Glomerular endothelial cell (primary cell): ENCODE results near the gene COMMD9. TPM values are rescaled to one million over a fixed set of nuclear protein-coding genes. Genes with fewer than 3 reads are reported as not detected.

ENCODE experiments used
- DNase-seq: peaks from one replicate; pipeline ENCODE4 v3.0.0-alpha.2; 2011; ENCODE audit warnings: low read depth, low spot score; ENCODE audit errors: extremely low read depth
- total RNA-seq: library from RNA; depleted of rRNA; stranded (reverse); fragments of >200 nt; gene quantifications from 2 replicates; pipeline ENCODE4 v1.2.3, GENCODE V29; 2015

COMMD9 gene
- total RNA-seq, 1 donor from 2014 or later = 62.6 TPM

DNA sequence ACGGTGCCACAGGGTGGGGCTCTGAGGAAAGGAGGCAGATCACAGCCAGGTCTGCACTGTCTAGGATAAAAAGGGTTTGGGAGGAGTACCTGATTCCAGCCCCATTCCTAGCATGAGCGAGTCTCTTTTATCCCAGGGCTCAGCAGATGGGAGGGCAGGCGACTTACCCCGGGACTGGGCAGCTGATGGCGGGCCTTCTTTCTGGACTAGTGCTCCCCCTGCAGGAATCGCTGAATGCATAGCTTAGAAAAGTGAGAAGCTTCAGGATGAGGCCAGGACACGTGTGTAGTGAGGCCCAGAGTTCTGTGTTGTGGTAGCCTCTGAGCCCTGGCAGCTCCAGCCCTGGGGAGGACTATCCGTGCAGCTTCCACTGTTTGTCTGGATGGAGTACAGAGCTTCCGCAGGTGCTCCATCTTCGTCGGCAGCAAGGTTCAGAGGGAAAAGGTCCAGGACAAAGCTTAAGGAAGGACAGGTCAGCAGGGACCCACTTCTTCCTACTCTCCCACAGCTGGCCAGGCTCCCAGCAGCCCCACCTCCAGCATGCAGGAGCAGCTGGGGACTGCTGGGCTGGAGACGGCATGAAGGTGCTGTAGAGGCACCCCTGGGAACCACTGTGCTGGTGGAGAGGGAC lies 30.4 kb downstream of the COMMD9 start:
- peak; percentile 34 for DNase-seq

DNA sequence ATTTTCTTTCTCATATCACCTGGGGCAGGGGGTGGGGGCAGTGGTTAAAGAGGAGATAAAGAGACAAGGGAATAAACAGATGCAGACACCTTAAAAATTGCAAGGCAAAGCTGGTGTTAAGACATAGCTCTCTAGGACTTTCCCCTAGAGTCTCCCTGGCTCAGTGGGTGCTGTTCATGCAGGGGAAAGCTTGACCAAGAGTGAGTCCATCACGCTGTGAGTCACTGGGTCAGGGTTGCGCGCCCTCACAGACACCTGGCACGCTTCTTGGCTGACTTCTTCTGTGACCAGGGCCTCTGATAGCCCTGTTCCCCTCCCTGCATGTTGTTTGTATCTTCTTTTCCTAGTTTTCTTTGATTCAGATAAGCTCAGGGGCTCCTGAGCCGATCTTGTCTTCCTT lies 31.9 kb downstream of the COMMD9 start:
- DNase-seq = no peak

DNA sequence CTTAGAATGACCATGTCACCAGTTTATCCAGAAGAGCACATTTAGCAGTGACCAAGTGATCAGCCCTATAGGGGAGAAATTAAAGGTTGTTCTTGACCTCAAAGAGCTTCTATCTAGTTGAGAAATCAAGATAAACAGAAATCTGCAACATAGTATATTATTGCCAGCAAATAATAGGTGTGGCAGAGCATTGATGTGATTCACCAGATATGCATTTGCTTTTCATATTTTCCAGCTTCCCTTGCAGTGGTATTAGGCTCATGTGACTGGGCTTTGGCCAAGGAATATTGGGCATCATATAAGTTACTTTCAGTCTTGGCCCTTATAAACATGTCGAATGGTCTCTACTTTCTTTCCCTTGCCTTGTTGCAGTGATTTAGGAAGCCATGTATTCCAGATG lies 34.5 kb downstream of the COMMD9 start:
- DNase-seq = no peak

DNA sequence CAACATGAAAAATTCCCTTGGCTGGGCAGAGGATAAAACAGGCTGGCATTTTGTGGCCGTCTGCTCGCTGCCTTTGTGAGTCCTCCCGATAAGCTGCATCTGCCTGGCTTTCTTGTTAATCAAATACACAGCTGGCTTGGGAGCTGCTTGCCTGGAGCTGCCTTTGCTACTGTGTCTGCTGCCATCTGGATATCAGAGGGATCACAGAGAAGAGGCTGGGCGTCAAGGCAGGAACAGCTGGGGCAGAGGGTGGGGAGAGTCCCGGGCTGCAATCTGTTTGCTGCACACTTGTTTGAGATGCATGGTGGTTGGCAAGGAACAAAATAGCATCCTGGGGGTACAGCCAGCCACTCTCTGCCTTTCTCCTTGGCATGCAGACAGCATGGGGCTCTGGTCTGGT lies 36.0 kb downstream of the COMMD9 start:
- no peak for DNase-seq

DNA sequence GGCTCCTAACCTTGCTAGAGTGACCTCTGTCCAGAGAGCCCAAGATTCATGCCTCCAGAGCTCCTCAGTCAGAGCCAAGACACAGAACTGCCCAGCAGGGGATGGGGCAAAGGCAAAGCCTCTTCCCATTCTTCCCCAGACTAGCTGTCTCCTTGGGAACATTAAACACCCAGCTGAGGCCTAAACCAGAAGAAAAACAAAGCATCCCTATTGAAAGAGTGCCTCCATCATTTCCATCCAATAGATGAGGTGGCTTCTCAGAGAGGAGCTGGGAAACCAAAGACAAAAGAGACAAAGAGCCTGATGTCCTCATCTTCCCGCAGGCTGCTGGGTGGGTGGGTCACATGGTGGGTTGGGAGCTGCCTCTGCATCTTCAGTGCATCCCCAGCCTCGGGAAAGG lies 37.4 kb downstream of the COMMD9 start:
- DNase-seq = no peak

DNA sequence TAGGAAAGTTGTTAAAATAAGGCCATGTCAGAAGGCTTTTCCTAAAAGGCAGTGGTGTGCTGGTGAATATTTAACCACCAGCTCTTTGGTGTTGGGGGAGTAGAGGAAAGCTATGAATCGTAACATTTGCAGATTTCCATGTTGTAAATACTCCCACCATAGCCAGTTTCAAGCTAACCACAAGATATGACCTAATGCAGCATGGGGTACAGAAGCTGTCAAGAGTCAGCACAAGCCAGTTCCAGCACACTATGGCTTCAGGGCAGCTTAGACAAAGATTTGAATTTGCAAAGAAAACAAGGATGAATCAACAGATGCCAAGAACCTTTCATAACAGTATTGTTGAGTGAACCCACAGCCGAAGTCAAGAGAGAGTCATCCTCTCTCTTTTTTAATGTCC lies 40.0 kb downstream of the COMMD9 start:
- DNase-seq = no peak

DNA sequence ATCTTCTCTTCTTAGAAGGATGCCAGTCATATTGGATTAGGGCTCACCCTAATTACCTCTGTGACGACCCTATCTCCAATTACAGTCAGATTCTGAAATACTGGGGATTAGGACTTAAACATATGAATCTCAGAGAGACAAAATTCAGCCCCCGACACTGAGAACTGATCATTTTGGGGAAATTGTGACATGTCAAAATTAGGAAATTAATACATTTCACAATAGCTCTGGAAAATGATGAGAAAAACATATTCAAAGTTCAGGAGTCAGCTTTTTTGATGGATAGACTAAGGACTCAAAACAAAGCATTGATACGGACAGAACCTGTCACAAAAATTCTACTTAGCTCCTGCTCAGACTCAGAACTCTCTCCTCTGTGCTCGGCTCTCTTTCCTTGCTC lies 40.8 kb downstream of the COMMD9 start:
- DNase-seq = no peak

DNA sequence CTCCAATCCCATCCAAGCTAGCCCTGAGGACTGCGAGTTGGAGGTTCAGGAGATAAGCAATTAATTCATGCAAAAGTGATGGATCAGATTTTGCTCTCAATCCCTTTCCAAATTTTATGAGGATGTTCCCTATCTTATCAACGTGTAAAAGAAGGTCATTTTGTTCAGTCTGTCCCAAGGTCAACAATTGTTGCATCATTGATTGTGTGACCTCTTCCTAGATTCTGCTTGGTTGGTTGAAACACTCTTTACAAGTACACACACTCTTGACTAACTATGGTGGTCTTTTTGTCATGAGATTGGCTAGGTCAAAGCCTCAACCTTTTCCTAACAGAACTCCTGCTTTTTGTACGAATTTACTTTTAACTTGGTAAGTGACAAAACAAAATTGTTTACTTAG lies 41.7 kb downstream of the COMMD9 start:
- DNase-seq = no peak

DNA sequence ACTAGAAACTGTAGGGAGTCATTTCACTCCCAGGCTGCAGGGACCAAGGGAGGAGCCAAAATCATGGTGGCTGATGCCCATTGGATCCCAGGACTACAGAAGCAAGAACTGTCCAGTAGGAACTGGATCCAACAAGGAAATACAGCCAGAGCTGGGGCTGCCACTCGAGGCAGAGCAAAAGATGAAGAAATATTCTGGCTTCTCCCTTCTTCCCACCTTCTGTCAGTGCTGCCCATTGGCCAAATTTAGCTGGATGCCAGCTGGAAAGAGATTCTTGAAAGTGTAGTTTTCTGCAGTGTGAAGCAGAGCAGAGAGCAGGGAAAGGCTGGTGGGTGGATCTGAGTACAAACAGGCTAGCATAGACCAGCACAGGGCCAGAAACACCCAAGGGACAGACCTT lies 45.6 kb downstream of the COMMD9 start:
- DNase-seq = no peak

DNA sequence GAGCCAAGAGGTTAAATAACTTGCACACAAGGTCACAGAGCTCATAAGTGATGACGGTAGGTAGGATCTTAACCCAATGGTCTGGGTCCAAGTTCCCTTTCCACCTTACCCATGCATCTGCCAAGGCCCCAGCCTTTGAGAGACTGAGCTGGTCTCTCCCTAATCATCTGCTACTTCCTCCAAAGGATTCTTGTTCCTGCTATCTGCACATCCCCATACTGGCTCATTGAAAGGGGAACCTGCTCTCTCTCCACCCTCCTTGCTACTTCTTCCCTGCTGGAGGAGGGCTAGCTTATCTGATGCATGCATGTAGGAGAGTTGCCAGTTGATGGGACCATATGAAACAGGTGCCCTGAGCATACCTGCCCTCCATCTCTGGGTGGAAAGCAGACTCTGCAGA lies 47.7 kb downstream of the COMMD9 start:
- no peak for DNase-seq

DNA sequence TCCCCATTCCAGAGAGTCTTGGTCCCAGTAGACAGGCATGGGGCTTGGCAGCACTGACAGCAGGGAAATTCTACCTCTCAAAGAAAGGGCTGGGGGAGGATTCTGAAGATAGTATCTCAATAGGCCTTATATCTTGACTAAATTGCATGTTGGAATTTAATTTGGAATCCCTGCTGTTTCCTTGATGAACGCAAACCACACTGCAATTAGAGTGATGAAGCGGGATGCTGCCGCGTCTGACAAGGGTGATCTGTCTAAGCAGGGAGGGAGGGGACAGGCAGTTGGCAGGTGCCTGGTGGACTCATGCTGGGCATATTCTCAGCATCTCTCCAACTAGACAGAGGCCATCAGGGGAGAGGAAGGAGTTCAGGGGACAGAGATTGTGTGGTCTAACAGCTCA lies 48.4 kb downstream of the COMMD9 start:
- DNase-seq = no peak

DNA sequence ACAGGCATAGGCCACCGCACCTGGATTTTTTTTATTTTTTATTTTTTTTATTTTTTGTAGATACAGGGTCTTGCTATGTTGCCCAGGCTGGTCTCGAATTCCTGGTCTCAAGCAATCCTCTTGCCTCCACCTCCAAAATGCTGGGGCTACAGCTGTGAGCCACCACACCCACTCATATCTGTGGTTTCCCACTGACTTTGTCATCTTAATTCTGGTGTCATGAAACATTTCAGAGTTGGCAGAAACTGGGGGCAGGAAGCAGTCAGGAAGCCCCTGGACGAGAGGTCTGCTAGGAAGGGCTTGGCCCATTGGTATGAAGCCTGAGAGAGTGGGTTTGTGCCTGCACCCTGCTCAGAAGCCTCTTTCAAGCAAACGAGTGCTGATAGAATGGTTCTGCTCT lies 49.1 kb downstream of the COMMD9 start:
- no peak for DNase-seq

DNA sequence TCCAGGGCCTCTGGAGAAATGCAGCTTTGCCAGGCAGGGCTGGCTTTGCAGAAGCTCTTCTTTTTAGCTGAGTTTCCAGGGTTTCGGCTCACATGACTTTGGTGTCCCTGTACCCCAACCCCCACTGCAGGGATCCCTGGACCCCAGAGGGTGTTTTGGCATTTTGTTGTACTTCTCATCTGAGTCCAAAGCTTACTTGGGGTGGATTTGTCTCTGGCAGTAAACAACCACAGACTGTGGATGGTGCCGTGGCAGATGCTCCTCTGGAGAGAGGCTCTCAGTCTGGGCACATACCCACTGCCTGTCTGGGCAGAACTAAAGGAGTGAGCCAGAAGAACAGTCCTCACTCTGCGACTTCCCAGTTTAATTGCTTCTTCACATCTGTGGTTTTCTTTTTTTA lies 49.6 kb downstream of the COMMD9 start:
- no peak for DNase-seq

DNA sequence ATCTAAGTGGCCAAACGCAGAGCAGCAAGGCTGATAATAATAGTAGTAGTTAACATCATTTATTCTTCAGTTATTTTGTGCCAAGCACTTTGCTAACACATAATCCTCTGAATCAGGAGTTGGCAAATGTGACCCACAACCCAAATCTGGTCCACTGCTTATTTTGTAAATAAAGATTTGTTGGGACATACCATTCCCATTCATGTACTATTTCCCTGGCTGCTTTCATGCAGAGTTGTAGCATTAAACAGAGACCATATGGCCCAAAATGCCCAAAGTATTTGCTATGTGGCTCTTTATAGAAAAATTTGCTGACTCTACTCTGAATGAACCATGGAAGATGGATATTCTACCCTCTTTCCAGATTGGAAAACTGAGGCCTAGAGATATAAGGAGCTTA lies 50.3 kb downstream of the COMMD9 start:
- no peak for DNase-seq

DNA sequence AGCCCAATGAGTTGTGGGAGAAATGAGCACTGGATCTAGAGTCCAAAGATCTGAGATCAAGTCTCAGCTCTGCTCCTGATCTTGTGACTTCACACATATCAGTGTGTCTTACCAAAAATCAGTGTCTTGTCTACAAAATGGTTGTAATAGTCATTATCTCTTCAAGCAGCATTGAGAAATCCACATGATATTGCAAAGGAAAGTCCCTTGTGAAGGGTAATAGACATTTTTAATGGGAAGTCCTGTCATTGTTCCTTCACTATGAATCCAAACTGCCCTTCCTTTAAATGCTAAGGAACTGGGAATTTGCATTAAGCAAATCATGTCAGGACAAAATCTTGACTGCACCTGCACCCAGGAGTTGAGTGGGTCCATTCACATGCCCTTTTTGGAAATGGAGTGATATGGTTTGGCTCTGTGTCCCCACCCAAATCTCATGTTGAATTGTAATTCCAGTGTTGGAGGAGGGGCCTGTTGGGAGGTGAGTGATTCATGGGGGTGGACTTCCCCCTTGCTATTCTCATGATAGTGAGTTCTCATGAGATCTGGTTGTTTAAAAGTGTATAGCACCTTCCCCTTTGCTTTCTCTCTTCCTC lies 51.1 kb downstream of the COMMD9 start:
- DNase-seq = no peak

DNA sequence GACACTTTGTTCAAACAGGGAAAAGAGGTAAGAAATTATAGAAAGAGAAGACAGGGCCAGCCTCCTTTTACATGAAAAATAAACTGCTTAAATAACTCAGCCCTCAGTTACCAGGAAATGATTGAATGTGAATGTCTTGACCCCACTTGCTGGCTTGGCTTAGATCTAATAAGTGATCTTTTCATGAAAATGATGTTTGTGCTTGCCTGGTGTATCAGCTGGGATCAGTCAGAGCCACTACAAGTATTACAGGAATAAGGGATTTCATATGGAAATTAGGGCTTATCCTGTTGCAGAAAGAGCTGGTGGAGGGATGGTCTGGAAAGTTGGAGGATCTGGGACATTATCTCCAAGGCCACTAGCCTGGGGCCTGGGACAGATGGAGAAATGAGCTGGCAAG lies 51.8 kb downstream of the COMMD9 start:
- no peak for DNase-seq

DNA sequence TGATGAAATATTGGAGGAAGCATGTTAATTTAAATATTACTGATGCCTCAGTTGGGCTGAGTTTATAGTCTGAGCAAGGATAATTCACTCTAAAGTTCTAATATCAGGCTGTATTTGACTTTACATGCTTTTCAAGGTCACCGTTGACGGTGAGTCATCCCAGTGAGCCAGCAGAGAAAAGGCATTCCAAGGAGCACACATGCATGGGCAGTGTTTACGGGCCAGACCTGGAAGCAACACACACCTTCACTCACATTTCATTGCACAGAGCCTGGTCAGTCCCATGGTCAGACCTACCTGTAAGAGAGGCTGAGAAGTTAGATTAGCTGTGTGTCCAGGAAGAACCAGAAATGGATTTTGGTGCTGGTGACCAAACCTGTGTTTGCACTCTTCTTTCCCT lies 53.5 kb downstream of the COMMD9 start:
- DNase-seq = no peak

DNA sequence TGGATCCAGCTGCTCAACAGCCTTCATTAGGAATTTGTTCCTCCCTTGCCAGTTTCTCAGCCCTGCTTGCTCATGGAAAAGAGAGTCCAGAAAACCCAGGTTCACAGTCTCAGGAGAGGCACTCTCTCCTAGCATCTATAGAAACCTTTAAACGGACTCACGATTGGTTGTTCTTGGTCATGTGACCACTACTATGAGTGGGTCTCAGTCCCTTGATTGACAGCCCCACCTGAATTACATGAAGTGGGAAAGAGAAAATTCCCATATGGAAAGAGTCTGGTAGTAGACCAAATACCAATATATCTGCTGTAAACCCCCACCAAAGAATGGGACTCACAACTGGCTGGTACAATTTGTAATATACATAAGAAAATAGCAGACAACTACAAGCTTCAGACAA lies 54.4 kb downstream of the COMMD9 start:
- DNase-seq = no peak

DNA sequence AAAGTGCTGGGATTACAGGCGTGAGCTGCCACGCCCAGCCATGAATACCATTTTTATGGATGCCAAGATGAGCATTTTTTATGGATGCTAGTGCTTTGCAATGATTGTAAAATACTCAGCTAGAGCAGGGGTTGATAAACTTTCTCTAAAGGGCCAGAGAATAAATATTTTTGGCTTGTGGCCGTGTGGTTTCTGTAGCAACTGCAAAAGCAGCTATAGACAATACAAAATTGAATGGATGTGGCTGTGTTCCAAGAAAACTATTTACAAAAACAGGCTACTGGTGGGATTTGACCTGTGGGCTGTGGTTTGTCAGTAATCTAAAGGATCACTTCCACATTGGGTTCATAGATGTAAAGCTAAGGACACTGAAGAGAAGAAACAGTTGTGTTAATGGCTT lies 56.0 kb downstream of the COMMD9 start:
- DNase-seq = peak; percentile 64

DNA sequence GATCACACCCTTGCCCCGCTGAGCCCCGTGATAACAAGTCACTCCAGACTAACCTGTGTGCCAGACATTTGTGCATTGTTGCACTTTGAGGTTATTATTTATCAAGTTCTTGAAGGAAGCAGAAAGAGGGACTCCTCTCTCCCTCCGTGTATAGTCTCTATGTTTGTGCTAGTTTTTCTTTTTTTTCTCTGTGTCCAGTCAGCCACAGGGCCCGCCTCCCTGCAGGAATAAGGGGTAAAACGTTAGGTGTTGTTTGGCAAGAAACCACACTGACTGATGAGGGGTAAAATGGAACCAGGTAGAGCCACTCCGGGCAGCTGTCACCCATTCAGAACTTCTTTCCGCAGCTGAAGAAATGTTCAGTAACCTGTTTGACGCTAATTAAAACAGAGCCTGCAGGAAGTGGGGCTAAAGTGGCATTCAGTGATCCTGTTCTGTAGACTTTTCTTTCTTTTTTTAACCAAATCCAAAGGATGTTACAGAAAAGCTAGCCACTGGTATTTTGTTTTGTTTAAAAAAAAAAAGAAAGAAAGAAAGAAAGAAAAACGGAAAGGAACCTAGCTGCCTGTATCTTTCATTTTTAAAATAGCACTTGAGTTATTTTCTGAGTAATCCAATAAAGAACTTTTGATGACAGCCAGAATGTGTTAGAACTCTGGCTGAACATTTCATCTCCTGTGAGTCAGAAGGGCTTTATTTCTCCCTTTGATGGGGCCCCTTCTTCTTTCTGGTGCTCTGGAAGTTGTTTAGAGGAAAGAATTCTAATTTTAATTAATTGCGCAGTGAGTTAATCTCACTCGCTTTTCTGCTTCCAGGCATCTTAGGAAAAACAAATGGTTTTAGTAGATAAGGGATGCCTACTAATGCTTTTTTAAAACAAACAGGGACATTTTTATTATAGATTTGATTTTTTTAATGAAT lies 58.2 kb downstream of the COMMD9 start:
- DNase-seq = no peak

DNA sequence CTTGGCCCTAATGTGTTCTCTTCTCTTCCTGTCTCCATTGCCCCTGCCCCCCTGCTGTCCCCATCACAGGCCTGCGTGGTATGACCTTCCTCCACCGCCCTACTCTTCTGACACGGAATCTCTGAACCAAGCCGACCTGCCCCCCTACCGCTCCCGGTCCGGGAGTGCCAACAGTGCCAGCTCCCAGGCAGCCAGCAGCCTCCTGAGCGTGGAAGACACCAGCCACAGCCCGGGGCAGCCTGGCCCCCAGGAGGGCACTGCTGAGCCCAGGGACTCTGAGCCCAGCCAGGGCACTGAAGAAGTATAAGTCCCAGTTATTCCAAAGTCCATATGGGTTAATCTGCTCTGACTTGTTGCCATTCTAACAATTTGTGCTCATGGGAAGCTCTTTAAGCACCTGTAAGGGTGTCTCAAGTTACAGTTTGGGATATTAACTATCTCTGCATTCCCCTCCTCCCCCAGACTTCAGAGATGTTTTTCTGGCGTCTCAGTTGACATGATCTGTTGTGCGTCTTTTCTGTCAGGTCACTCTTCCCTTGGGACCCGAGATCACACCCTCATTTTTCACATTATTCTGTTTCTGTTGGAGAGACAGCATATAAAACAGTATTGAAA lies 60.0 kb downstream of the COMMD9 start:
- no peak for DNase-seq

DNA sequence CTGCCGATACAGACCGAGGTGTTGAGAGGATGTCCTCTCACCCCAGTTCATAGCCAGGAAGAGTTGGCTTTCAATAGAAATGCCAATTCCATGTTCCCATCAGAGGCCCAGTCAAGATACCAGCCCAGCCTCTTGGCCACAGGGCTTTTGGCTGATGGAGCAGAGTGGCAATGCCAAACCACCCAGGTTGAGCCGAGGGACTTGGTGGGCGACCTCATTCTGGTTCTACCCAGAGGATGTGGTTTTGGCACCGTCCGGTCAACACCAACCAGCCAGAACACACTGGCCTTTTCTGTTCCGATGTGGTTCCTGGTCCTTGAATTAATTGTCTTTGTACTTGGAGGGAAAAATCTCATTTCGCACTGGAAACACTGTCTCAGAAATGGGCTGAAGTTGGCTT lies 60.5 kb downstream of the COMMD9 start:
- DNase-seq = no peak
